SH-SY5Y (cell line): Measurements from ENCODE around the gene DGCR8.

ENCODE experiments used
- GATA2 ChIP-seq: IDR thresholded peaks from 2 replicates; pipeline ENCODE4 v1.6.1; 2011; ENCODE audit warnings: mild to moderate bottlenecking, low read depth, low read length
- GATA3 ChIP-seq: IDR thresholded peaks from 2 replicates; pipeline ENCODE4 v1.6.1; 2011; ENCODE audit warnings: low read depth, mild to moderate bottlenecking, low read length, moderate library complexity

DNA sequence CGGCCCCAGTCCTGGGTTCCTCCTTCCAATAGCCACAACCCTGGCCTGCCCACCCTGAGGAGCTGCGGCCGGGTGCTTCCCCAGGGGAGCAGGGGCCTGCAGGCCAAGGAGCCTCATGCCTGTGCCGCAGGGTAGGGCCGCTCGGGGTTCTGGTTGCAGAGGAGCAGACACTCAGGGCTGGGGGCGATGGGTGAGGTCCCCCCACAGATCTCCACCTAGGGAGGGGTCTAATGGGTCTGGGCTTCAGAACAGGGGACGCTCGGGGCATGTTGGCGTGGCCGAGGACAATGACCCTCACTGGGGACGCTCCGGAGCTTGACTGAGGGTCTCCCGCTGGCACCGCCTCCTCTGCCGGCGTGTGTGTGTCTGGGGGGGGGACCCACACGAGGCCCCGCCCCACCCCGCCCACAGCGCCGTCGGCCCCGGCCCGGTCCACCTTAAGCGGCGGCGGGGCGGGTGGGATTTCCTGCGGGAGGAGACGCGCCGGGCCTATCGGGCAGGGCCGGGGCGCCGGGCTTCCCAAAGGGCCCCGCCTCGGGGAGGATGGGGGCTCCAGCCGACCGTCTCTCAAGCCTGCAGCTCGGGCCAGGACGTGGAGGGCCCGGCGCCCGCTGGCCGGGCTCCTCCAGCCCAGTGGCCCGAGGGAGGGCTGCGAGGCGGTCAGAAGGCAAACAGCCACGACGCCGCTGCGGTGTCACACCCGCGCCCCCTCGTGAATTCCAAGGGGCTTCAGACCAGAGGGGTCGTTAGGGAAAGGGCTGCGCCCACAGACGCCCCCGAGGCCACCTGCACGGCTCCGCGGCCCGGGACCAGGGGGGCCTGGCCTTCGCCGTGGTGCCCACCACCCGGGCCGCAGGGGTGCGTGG lies 50.9 kb downstream of the DGCR8 start:
- TF ChIP-seq GATA2 (no peak), GATA3 (no peak)
